GM12878 (cell line): ENCODE data around the gene GKN2.

Source experiments
- CEBPB ChIP-seq, 2 experiments: fragments of 150-350 bp in 1 of 2; IDR thresholded peaks; 2 replicates each; pipeline ENCODE4 v1.6.1; 2012 to 2014; ENCODE audit warnings: low read depth in 2 of 2, low read length in 2 of 2, borderline replicate concordance in 1 of 2, inconsistent platforms in 1 of 2
- CTCF ChIP-seq, 3 experiments: IDR thresholded peaks in 2 of 3; conservative IDR thresholded peaks in 1 of 3; 2 replicates each; pipeline ENCODE4 v1.5.1; 2011; ENCODE audit warnings: low read depth in 3 of 3, low read length in 3 of 3, mild to moderate bottlenecking in 3 of 3, control low read depth in 2 of 3, moderate library complexity in 2 of 3, inconsistent platforms in 1 of 3, mixed read lengths in 1 of 3; ENCODE audit not compliant: control insufficient read depth in 2 of 3, insufficient read depth in 1 of 3; ENCODE audit errors: extremely low read depth in 1 of 3
- EP300 ChIP-seq, 2 experiments: fragments of 150-350 bp in 1 of 2; IDR thresholded peaks; 2 replicates each; pipeline ENCODE4 v1.6.1; 2011 to 2012; ENCODE audit warnings: low read depth in 2 of 2, low read length in 2 of 2, borderline replicate concordance in 1 of 2, improper control_type of control experiment in 1 of 2, inconsistent platforms in 1 of 2; ENCODE audit not compliant: control insufficient read depth in 1 of 2
- EZH2 ChIP-seq: IDR thresholded peaks from 2 replicates; pipeline ENCODE4 v1.6.1; 2012; ENCODE audit warnings: low read depth, mild to moderate bottlenecking, control low read depth, inconsistent platforms, low read length, borderline replicate concordance; ENCODE audit not compliant: control insufficient read depth
- FOXK2 ChIP-seq: fragments of 450-650 bp; IDR thresholded peaks from 2 replicates; pipeline ENCODE4 v1.6.1; 2017; ENCODE audit warnings: mild to moderate bottlenecking, moderate library complexity
- MLLT1 ChIP-seq: fragments of 450-650 bp; IDR thresholded peaks from 2 replicates; pipeline ENCODE4 v1.6.1; 2016; ENCODE audit warnings: mild to moderate bottlenecking
- MYC ChIP-seq: IDR thresholded peaks from 2 replicates; pipeline ENCODE4 v1.6.1; 2011; ENCODE audit warnings: mild to moderate bottlenecking, low read length, moderate library complexity, inconsistent platforms; ENCODE audit not compliant: insufficient read depth, insufficient replicate concordance, insufficient read length, severe bottlenecking
- NFYB ChIP-seq: IDR thresholded peaks from 2 replicates; pipeline ENCODE4 v1.6.1; 2011; ENCODE audit warnings: low read depth, mild to moderate bottlenecking, low read length, improper control_type of control experiment, moderate library complexity; ENCODE audit not compliant: insufficient read depth
- NR2C1 ChIP-seq: fragments of 450-650 bp; IDR thresholded peaks from 2 replicates; pipeline ENCODE4 v1.6.1; 2017; ENCODE audit warnings: antibody characterized with exemption, mild to moderate bottlenecking, moderate library complexity
- POLR2AphosphoS5 ChIP-seq: IDR thresholded peaks from 2 replicates; pipeline ENCODE4 v1.6.1; 2011; ENCODE audit warnings: mild to moderate bottlenecking, low read length, inconsistent platforms
- RFX5 ChIP-seq: IDR thresholded peaks from 2 replicates; pipeline ENCODE4 v1.6.1; 2011; ENCODE audit warnings: low read depth, low read length, improper control_type of control experiment
- TAF1 ChIP-seq: IDR thresholded peaks from 2 replicates; pipeline ENCODE4 v1.6.1; 2011; ENCODE audit warnings: mild to moderate bottlenecking, low read depth, low read length, borderline replicate concordance
- TARDBP ChIP-seq: IDR thresholded peaks from 2 replicates; pipeline ENCODE4 v1.6.1; 2016; ENCODE audit warnings: borderline replicate concordance

- no peak for TF ChIP-seq TARDBP
- TF ChIP-seq EZH2 = no peak
- TF ChIP-seq NFYB = no peak
- TF ChIP-seq POLR2AphosphoS5 = no peak
- no peak for TF ChIP-seq EP300 (IDR thresholded peaks at IDR 0.05; ENCODE audit: borderline replicate concordance in 1 of 2, control insufficient read depth in 1 of 2, low read depth in 2 of 2, low read length in 2 of 2)
- no peak for TF ChIP-seq CEBPB (IDR thresholded peaks at IDR 0.05; ENCODE audit: borderline replicate concordance in 1 of 2, low read depth in 2 of 2, low read length in 2 of 2)
- TF ChIP-seq FOXK2 = no peak
- no peak for TF ChIP-seq RFX5
- no peak for TF ChIP-seq CTCF (IDR thresholded peaks at IDR 0.05 in 2 of 3, conservative IDR thresholded peaks at IDR 0.05 in 1 of 3; ENCODE audit: control insufficient read depth in 2 of 3, extremely low read depth in 1 of 3, insufficient read depth in 1 of 3, low read depth in 3 of 3, low read length in 3 of 3)
- TF ChIP-seq MYC = no peak
- TF ChIP-seq NR2C1 = no peak
- TF ChIP-seq TAF1 = no peak
- no peak for TF ChIP-seq MLLT1
Measured at GRCh38 chr2:68971591-68972231, 19.0 kb upstream of the GKN2 start.
